ENCODE measurements around the gene CSAD. TPM values are rescaled to one million over a fixed set of nuclear protein-coding genes. Genes with fewer than 3 reads are reported as not detected.

The CSAD gene
- total and polyA plus RNA-seq, 11 donors, result 4.3 to 26.5 (median 8.2) TPM

- H3K4me1 ChIP-seq, result peaks cover 0 to 41% (median 34%) of the 10 kb centered on the region in 12 donors
These were observed 44.3 kb upstream of the CSAD start for GRCh38 chr12:53224897-53225634.

GRCh38 chr12:53224061-53224896 lies 43.6 kb upstream of the CSAD start:
- DNase-seq (no peak), ATAC-seq (no peak)
- no peak overlapping the region for H3K4me3 ChIP-seq
- 75 to 79% (median 75%) methylated on average over 10 to 11 of the region's 11 CpGs for WGBS, 4 donors
- peaks cover 0 to 5% (median 0%) of the 10 kb centered on the region in 9 donors for H3K36me3 ChIP-seq
- peak overlapping the region in 11 of 12 donors; percentile 26 to 100 (median 99) for H3K27ac ChIP-seq
- no peaks in the 10 kb centered on the region for H3K27me3 ChIP-seq
- peaks cover 0 to 48% (median 34%) of the 10 kb centered on the region in 12 donors for H3K4me1 ChIP-seq
- H3K9me3 ChIP-seq, result no peaks in the 10 kb centered on the region
- intact Hi-C loops (cut with DNase I), result loop anchor here in 1 of 10 donors (5.0 kb wide), 1 partner anchor 43 kb away; the partner anchor contains the start of gene ESPL1
- TF ChIP-seq CTCF (IDR thresholded peaks at IDR 0.05) (peak in 2 of 12 donors; percentile 7 to 16), POLR2A (IDR thresholded peaks at IDR 0.05) (no peak)

More at GRCh38 chr12:53224897-53225634, 44.3 kb upstream of the CSAD start:
- Histone ChIP-seq H3K9me3 (no peaks in the 10 kb centered on the region), H3K36me3 (peaks cover 0 to 5% (median 0%) of the 10 kb centered on the region in 9 donors), H3K27me3 (no peaks in the 10 kb centered on the region), H3K27ac (peak overlapping the region in 5 of 12 donors; percentile 19 to 100 (median 99)), H3K4me3 (no peak overlapping the region)
- DNase-seq (no peak), ATAC-seq (no peak)
- WGBS, 4 donors, result 84 to 90% (median 88%) methylated on average over 10 of the region's 10 CpGs
- intact Hi-C loops (cut with DNase I), result loop anchor here in 1 of 10 donors (5.0 kb wide), 1 partner anchor 42 kb away; the partner anchor contains the start of gene ESPL1
- TF ChIP-seq POLR2A (IDR thresholded peaks at IDR 0.05) (no peak), CTCF (IDR thresholded peaks at IDR 0.05) (no peak)

GRCh38 chr12:53223389-53224060 lies 42.8 kb upstream of the CSAD start:
- H3K36me3 ChIP-seq, result peaks cover 0 to 5% (median 0%) of the 10 kb centered on the region in 9 donors
- ATAC-seq, result no peak
- H3K4me1 ChIP-seq, result peaks cover 0 to 55% (median 34%) of the 10 kb centered on the region in 12 donors
- peak in 4 of 5 donors; percentile 68 to 71 (median 69) for DNase-seq
- TF ChIP-seq CTCF (IDR thresholded peaks at IDR 0.05) (no peak), POLR2A (IDR thresholded peaks at IDR 0.05) (no peak)
- no peaks in the 10 kb centered on the region for H3K9me3 ChIP-seq
- H3K4me3 ChIP-seq, result peak overlapping the region in 3 of 12 donors; percentile 3 to 14 (median 4)
- peak overlapping the region; percentile 26 to 100 (median 100) for H3K27ac ChIP-seq
- WGBS, 4 donors, result 24 to 33% (median 29%) methylated on average over 15 to 16 of the region's 16 CpGs
- H3K27me3 ChIP-seq, result no peaks in the 10 kb centered on the region
- intact Hi-C loops (cut with DNase I), result loop anchor here in 2 of 10 donors (2.0 to 5.0 kb wide), 2 partner anchors 27 to 44 kb away; partner anchors contain the start of gene ESPL1 (in 1 of the 2)
